HS-5 (cell line): Measurements from ENCODE around the gene KRTAP1-5.
"Not testable (repeated sequence)": the region's sequence is repeated elsewhere in the genome, so short reads cannot be mapped to it uniquely, and the experiment has no call there.

ENCODE experiments used
- DNase-seq: peaks from one replicate; pipeline ENCODE4 v3.0.0-alpha.2; 2012; ENCODE audit warnings: low read depth

Gene KRTAP1-5, protein sequence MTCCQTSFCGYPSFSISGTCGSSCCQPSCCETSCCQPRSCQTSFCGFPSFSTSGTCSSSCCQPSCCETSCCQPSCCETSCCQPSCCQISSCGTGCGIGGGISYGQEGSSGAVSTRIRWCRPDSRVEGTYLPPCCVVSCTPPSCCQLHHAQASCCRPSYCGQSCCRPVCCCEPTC

GRCh38 chr17:41026715-41027471 lies at the start of gene KRTAP1-5:
KRTAP1-5 (minus strand) TSS chr17:41027208; CDS start chr17:41027155, 53 bp downstream.
- peak; percentile 68 for DNase-seq

DNA sequence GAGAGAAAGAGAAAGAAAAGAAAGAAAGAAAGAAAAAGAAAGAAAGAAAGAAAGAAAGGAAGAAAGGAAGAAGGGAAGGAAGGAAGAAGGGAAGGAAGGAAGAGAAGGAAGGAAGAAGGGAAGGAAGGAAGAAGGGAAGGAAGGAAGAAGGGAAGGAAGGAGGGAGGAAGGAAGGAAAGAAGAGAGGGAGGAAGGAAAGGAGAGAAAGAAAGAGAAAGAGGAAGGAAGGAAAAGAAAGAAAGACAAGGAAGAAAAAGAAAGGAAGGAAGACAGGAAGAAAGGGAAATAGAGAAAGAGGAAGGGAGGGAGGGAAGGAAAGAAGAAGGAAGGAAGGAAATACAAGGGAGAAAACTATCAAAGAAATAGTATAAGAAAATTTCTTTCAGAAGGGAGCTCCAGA lies 49.8 kb upstream of the KRTAP1-5 start:
- no peak for DNase-seq

GRCh38 chr17:41073676-41074075 lies 46.7 kb upstream of the KRTAP1-5 start:
- DNase-seq: no peak

- DNase-seq: no peak
These were observed 44.8 kb upstream of the KRTAP1-5 start for GRCh38 chr17:41071606-41072360.

GRCh38 chr17:41069031-41069430 lies 42.0 kb upstream of the KRTAP1-5 start:
- DNase-seq: no peak

DNA sequence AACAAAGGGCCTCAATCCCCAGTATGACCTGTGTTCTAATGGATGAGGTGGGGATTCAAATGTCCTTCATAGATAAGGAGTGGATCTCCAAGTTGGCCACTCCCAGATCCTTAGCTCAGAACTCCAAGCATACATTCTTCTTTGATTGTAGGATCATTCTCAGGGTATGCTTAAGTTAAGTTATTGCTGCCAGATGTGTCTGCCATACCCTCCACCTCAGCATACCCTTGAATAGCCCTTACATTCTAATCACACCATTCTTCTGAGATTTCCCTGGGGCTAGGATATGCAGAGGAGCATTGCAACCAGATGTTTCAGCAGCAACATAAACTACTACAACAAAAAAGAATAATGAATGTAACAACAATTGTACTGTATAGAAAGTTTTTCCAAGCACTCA lies 40.3 kb upstream of the KRTAP1-5 start:
- no peak for DNase-seq

DNA sequence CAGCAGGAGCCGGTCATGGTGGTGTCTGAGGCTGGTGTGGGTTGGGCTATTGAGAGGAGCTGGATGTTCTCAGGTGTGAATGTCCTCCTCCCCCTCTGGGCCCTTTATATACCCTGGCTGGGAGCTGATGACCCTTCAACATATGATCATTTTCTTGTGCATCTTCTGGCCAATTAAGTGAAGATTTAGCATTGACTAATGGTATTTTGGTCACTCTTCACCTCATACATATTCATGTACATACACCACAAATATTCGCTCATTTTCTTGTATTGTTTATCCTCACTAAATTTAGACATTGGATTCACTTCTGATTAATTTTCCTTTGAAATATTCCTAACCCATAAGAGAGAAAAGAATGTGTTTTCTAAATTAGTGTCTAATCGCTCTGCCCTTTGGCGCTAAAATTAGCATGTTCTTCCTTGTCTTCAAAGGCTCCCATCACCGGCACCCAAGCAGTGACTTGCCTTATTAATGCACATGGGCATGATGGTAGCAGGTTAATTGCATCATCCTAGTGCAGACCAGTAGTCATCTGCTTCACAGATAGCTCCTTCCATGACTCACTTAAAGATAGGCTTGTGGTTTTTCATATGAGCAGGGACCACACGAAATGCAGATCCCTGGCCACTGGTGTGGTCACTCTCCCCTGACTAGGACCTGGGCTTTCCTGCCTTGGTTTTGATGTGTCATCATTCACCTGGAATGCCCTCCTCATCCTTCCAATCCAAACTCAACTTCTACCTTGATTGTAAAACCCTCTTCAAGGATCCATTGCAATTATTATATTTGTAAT lies 39.0 kb upstream of the KRTAP1-5 start, which contains the start of gene KRTAP2-4:
Gene KRTAP2-4, minus strand, starts transcription at position 51 of the 796 bp plus-strand sequence. Its CDS starts 34 bp downstream, at position 17.
- peak; percentile 80 for DNase-seq

DNA sequence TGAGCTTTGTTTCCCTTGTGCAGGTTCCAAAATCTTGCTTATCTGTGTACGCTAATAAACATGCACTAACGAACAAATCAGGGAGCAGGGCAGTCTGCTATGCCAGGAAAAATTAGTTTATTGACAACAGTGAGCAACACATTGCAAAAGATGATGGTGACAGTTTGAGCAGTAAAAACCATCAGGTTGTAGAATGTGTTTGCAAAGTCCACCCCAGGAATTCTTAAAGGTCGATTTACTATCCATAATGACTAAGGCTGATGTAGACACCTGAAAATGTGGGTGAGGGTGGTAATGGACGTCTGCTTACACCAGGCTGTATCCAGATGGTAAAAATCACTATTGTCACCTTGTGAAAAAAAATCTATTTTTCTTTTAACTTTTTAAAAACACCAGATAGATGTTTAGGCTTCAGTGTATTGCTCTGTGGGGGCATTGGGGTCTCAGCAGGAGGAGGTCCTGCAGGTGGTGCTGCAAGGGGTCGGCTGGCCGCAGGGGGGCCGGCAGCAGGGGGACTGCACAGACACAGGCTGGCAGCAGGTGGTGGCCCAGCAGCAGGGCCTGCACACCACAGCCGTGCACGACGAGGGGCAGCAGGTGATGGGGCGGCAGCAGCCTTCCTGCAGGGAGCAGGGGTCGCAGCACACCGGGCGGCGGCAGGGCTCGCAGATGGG lies 38.1 kb upstream of the KRTAP1-5 start:
- not testable (repeated sequence) for DNase-seq

DNA sequence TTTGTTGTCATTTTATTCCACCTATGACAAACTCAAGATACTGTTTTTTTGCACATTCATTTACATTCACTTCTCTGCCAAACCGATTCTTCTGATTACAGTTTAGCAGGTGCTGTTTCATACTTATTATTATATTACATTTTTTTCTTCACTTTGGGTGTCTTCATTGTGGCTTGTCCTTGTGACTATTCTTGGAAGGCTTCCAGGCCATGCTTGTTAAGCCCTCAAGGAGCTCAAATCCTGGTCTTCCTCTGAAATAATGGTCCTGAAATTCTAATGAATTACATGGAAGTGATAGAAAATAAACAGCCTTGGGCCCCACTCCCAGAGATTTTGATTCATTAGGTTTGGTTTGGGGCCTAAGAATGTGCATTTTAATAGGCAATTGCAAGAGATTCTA lies 37.3 kb upstream of the KRTAP1-5 start:
- DNase-seq: no peak

DNA sequence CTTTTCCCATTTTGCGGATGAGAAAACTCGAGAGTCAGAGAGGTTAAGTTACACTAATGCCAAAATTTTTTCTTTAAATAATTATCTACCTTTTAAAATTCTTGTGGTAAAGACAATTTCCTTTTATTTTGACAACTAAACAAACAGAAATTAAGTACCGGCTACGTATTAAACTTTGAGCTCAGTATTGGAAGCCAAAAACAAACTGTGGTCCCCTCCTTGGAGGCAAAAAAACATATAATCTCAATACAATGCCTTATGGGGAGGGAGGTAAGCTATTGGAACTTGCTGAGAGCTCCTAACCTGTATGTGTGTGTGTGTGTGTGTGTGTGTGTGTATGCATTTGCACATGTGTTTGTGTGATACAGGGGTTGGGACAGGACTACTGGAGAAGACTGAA lies 36.4 kb upstream of the KRTAP1-5 start:
- no peak for DNase-seq

GRCh38 chr17:41061964-41062363 lies 35.0 kb upstream of the KRTAP1-5 start:
- DNase-seq: peak; percentile 90

DNA sequence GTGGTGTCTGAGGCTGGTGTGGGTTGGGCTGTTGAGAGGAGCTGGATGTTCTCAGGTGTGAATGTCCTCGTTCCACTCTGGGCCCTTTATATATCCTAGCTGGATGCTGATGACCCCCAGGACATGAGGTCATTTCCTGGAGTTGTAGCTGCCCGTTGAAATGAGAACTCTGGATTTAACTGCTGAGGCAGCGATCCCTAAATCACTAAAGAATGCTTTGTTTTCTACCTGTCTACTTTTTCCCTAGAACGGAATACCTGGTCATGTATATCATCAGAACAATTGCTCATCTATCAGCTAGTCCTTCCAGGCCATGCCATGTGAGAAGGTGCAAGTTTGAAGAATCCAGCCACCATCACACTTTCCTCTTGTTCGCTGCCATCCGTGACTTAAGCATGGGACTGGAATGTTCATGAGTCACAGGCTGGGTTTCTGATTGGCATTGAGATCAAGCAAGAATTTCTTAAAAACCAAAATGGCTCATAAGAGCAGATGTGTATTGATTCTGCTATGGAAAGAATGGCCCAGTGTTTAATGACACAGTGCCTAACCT lies 33.1 kb upstream of the KRTAP1-5 start, which contains the start of gene KRTAP2-3:
Gene KRTAP2-3, minus strand, starts transcription at position 63 of the 553 bp plus-strand sequence. CDS start 64 bp downstream, outside the sequence.
- peak; percentile 94 for DNase-seq

GRCh38 chr17:41059276-41060051 lies 32.5 kb upstream of the KRTAP1-5 start:
- peak; percentile 86 for DNase-seq

GRCh38 chr17:41058741-41059140 lies 31.7 kb upstream of the KRTAP1-5 start:
- no peak for DNase-seq

DNA sequence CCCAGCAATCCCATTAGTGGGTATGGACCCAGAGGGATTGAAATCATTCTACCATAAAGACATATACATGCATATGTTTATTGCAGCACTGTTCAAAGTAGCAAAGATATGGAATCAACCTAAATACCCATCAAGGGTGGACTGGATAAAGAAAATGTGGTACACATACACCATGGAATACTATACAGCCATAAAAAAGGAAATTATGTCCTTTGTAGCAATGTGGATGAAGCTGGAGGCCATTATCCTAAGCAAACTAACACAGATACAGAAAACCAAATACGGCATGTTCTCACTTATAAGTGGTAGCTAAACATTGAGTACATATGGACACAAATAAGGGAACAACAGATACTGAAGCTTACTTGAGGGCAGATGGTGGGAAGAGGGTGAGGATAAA lies 30.5 kb upstream of the KRTAP1-5 start:
- DNase-seq: no peak

- not testable (repeated sequence) for DNase-seq
These were observed 28.1 kb upstream of the KRTAP1-5 start, which contains the start of gene KRTAP2-2 for GRCh38 chr17:41055130-41055529. KRTAP2-2 (minus strand) TSS chr17:41055230; CDS start chr17:41055211, 19 bp downstream.

- not testable (repeated sequence) for DNase-seq
These were observed 27.5 kb upstream of the KRTAP1-5 start for GRCh38 chr17:41054556-41054955.

GRCh38 chr17:41054025-41054424 lies 27.0 kb upstream of the KRTAP1-5 start:
- DNase-seq: no peak

DNA sequence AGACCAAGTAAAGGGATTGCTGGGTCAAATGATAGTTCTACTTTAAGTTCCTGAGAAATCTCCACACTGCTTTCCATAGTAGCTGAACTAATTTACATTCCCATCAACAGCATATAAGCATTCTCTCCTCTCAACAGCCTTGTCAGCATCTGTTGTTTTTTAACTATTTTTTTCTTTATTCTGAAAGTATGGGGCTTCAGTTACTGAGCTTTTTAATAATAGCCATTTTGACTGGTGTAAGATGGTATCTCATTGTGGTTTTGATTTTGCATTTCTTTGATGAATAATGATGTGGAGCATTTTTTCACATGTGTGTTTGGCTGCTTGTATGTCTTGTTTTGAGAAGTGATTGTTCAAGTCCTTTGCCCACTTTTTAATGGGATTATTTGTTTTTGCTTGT lies 25.6 kb upstream of the KRTAP1-5 start:
- no peak for DNase-seq

- DNase-seq: peak; percentile 71
These were observed 22.1 kb upstream of the KRTAP1-5 start for GRCh38 chr17:41049110-41049509.
